Right forelimb (tissue), 1 donor: ENCODE results near the gene GMPR.
A peak's percentile ranks its signal among the peaks of the same experiment; 100 is the strongest.
"Not testable (repeated sequence)": the region's sequence is repeated elsewhere in the genome, so short reads cannot be mapped to it uniquely, and the experiment has no call there.

Experiments
- DNase-seq: peaks from one replicate; pipeline ENCODE4 v3.0.0-alpha.2; 2018

The GMPR gene

DNA sequence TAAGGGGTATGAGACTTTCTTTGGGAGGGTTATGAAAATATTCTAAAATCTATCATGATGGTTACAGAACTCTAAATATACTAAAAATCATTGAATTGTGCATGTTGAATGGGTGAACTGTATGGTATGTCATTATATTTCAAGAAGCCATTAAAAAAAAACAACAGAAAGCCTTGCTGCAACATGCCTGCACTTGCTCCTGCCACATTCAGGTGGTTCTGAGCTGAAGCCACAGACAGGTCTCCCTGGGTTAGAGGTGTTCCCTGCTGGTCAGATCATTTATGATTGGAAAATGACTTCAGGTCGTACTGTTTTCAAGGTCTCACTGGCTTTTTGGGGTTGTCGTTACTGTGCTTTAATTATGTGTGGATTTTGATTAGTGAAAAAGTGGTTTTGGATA lies 13.3 kb downstream of the GMPR start:
- DNase-seq, result no peak

- no peak for DNase-seq
Measured at GRCh38 chr6:16252686-16253299, 14.4 kb downstream of the GMPR start.

DNA sequence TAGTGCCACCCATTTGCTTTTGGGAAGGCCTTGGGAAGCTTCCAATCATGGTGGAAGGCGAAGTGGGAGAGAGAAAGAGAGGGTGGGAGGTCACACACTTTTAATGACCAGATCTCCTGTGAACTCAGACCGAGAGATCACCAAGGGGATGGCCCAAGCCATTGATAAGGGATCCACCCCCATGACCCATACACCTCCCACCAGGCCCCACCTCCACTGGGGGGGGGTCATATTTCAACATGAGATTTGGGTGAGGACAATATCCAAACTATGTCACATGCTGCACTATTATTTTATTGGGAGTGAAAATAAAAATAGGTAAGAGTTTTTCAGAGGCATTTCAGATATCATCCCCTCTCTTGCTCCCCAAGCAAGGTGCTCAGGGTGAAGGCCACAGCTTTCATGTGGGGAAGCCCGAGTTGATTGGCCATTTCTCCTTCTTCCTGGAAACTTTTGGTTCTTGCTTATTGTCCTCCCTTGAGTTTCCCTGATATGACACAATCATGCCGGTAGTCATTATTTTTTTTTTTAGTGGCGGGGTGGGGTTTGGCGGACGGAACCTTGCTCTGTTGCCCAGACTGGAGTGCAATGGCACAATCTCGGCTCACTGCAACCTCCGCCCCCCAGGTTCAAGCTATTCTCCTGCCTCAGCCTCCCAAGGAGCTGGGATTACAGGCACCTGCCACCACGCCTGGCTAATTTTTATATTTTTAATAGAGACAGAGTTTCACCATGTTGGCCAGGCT lies 15.2 kb downstream of the GMPR start:
- DNase-seq, result no peak

DNA sequence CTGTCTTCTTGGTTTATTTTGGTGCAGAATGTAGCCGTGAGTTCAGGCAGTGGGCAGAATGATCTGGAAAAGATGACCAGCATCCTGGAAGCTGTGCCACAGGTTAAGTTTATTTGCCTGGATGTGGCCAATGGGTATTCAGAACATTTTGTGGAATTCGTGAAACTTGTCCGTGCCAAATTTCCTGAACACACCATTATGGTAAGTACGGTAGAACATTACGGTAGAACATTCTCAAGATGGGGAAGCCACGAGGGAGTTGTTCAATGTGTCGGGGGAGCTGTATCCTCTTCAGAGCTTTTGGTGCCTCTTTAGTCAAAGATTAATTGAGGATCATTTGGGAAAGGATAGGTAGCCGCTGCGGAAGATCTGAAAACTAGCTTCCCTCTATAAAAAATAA lies 16.1 kb downstream of the GMPR start:
- no peak for DNase-seq

DNA sequence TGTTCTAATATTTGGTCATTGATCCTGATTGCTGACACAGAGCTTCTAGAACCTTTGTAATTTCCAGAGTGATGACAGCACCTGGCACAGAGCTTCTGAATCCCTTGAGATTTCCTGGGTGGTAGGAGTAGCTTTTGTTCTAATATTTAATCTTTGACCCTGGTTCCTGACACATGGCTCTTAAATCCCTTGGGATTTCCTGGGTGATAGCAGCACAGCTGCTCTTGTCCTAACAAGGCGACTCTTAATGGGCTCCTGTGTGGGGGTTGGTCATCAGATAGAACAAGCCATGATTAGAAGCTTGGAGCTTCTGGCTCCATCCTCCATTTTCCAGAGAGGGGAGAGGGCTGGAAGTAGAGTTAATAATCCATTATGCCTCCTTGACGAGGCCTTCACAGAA lies 18.4 kb downstream of the GMPR start:
- DNase-seq, result no peak

- DNase-seq, result peak; percentile 60
Measured at GRCh38 chr6:16257999-16258708, 19.8 kb downstream of the GMPR start.

DNA sequence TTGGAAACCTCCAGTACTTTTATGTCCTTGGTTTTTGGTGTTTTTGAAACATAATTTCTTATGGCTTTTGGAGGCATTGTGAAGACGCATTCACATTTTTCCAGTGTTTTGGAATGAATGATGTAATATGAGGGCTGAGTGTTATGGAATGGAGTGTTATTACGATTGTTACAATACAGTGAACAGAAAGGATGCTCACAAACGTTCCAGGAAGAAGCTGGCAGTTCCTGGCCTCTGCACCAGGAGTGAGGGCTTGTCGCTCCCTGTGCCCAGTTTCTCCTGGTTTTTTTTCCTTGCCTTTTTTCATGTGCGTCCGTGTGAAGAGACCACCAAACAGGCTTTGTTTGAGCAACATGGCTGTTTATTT lies 20.3 kb downstream of the GMPR start:
- DNase-seq, result no peak

DNA sequence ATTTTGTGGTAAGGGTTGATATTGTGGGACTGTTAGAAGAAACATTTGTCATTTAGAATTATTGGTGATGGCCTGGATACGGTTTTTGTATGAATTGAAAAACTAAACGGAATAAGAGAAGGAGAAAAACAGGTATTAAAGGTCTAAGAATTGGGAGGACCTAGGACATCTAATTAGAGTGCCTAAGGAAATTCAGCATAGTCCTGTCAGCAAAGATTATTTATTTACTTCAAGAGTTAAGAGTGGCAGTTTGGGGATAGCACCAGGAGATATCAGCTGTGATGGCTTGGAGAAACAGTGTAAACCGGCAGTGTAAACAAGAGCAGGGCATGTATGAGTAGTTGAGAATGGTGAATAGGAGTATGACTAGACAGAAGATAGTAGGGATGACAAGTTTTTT lies 21.2 kb downstream of the GMPR start:
- not testable (repeated sequence) for DNase-seq

- not testable (repeated sequence) for DNase-seq
Measured at GRCh38 chr6:16260602-16261001, 22.2 kb downstream of the GMPR start.

- DNase-seq, result not testable (repeated sequence)
Measured at GRCh38 chr6:16262773-16263172, 24.4 kb downstream of the GMPR start.

DNA sequence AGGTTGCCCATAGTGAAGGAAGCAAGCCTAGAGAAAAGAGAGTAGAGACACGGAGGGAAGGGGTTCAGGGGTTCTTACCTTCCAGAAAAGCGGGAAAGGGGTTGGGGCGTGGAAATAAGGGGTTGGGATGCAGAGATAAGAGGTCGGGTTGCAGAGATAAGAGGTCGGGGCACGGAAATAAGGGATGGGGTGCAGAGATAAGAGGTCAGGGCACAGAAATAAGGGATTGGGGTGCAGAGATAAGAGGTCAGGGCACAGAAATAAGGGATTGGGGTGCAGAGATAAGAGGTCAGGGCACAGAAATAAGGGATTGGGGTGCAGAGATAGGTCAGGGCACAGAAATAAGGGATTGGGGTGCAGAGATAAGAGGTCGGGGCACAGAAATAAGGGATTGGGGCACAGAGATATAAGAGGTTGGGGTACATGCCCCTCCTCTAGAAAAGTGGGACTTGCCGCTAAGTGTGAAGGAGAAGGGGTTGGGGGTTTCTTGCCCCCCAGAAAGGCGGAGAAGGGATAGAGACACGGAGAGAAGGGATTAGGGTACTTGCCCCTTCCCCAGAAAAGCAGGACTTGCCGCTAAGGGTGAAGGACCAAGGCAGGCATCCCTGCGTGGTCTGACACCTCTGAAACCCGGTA lies 25.2 kb downstream of the GMPR start:
- not testable (repeated sequence) for DNase-seq

- DNase-seq, result no peak
Measured at GRCh38 chr6:16264785-16265184, 26.4 kb downstream of the GMPR start.

DNA sequence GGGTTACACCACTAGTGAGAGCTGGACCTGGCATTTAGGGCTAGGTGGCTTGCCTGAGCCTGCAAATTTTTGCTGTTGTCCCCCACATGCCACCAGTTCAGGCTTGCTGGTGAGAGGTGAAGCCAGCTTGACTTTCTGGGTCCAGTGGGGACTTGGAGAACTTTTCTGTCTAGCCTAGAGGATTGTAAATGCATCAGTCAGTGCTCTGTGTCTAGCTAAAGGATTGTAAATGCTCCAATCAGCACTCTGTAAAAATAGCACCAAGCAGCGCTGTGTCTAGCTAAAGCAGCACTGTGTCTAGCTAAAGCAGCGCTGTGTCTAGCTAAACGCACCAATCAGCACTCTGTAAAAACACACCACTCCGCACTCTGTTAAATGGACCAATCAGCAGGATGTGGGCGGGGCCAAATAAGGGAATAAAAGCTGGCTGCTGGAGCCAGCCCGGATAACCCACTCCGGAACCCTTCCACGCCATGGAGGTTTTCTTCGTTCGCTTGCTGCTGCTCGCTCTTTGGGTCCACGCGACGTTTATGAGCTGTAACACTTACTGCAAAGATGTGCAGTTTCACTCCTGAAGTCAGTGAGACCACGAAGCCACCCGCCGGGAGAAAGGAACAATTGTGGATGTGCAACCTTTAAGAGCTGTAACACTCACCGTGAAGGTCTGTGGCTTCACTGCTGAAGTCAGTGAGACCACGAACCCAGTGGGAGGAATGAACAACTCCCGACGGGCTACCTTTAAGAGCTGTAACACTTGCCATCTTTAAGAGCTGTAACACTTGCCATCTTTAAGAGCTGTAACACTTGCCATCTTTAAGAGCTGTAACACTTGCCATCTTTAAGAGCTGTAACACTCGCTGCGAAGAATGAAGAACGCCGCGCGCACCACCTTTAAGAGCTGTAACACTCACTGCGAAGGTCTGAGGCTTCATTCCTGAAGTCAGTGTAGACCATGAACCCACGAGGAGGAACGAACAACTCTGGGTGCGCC lies 27.3 kb downstream of the GMPR start:
- no peak for DNase-seq

GRCh38 chr6:16267428-16268263 lies 29.3 kb downstream of the GMPR start:
- DNase-seq, result no peak

DNA sequence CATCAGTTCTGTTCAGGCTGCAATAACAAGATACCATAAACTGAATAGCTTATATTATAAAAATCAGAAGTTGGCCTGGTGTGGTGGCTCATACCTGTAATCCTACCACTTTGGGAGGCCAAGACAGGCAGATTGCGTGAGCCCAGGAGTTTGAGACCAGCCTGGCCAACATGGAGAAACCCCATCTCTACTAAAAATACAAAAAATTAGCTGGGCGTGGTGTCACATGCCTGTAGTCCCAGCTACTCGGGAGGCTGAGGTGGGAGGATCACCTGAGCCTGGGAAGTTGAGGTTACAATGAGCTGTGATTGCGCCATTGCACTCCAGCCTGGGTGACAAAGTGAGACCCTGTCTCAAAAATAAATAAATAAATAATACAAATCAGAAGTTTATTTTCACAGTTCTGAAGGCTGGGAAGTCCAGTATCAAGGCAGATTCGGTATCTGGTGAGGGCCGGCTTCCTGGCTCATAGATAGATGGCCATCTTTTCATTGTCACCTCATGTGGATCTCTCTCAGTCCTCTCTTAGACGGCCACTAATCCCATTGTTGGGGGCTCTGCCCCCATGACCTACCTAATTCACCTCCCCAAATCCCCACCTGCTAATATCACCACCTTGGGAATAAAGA lies 31.2 kb downstream of the GMPR start:
- not testable (repeated sequence) for DNase-seq

- DNase-seq, result no peak
Measured at GRCh38 chr6:16270178-16270794, 31.9 kb downstream of the GMPR start.

DNA sequence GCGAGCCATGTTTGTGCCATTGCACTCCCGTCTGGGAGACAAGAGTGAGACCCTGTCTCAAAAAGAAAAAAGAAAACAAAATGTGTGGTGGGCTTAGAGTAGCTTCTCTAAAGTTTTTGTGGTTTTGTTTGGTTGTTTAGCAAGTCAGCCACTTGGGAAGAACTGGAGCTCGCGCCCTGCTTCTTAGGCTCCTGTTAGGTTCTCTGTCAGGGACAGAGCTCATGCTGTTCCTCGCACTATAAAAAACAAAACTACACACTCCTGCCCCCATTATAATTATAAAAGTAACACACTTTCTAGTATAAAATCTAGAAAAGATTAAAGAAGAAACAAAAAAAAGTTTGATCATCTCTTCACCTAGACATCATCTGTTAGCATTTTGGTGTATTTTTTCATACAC lies 33.0 kb downstream of the GMPR start:
- no peak for DNase-seq

GRCh38 chr6:16272201-16272600 lies 33.8 kb downstream of the GMPR start:
- no peak for DNase-seq

- peak; percentile 55 for DNase-seq
Measured at GRCh38 chr6:16273256-16273655, 34.9 kb downstream of the GMPR start.

- no peak for DNase-seq
Measured at GRCh38 chr6:16274483-16274882, 36.1 kb downstream of the GMPR start.
